GM18507 (cell line): ENCODE data around the gene RAB27B.
"Not testable (repeated sequence)": the region's sequence is repeated elsewhere in the genome, so short reads cannot be mapped to it uniquely, and the experiment has no call there.

Experiments
- DNase-seq: peaks from one replicate; pipeline ENCODE4 v3.0.0; 2011; ENCODE audit warnings: low read depth; ENCODE audit not compliant: insufficient read length; ENCODE audit errors: extremely low spot score
- FAIRE-seq: peaks from 2 replicates; lab custom pipeline; 2011; peaks lifted over from hg19 to GRCh38; lab: Jason Lieb, UNC

Gene RAB27B, protein sequence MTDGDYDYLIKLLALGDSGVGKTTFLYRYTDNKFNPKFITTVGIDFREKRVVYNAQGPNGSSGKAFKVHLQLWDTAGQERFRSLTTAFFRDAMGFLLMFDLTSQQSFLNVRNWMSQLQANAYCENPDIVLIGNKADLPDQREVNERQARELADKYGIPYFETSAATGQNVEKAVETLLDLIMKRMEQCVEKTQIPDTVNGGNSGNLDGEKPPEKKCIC

DNA sequence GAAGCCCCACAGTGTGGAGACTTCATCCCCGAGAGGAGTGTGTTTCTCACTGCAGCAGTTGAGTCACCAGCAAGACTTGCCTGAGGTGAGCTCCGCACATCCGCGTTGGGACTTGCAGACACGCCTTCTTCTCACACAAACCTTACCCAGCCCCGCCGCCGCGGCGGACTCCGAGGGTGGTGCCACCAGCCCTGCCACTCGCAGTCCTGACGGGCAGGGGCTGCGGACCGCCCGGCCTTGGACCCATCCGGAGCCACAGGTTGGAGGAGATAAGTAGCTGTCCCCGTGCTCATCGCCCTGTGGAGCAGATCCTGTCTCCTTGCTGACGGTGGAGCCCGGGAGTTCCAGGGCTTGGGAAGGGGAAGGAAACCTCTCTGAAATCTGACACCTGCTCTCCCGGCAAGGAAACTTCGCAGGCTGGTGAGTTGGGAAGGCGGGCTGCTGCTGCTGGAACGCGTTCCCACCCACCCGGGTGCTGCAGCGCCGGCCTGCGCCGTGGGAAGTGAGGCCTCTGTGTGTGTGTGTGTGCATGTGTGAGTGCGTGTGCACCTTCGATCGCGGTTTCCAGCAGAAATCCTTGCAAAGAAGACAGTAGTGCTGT, at the start of gene RAB27B:
Gene RAB27B, plus strand, starts transcription at position 197 of the 601 bp plus-strand sequence. CDS start 49,109 bp downstream, outside the sequence.
- no peak for DNase-seq
- no peak for FAIRE-seq

DNA sequence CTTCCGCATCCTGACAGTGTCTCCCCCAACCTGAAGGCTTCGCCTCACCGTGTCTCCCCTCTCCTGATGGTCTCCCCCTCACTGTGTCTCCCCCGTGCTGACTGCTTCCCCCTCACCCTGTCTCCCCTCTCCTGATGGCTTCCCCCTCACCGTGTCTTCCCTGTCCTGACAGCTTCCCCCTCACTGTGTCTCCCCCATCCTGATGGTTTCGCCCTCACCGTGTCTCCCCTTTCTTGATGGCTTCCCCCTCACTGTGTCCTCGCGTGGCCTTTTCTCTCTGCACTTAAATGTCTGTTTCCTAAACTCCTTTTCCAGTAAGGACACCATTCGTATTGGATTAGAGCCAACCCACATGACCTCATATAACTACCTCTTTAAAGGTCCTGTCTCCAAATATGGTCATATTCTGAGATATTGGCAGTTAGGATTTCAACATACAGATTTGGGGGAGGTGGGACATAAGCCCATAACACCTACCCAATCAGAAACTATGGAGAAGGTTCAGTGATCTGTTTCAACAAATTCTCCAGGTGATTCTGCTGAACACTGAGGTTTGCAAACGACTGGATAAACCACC, 47.9 kb upstream of the RAB27B start:
- DNase-seq (no peak), FAIRE-seq (no peak)

DNA sequence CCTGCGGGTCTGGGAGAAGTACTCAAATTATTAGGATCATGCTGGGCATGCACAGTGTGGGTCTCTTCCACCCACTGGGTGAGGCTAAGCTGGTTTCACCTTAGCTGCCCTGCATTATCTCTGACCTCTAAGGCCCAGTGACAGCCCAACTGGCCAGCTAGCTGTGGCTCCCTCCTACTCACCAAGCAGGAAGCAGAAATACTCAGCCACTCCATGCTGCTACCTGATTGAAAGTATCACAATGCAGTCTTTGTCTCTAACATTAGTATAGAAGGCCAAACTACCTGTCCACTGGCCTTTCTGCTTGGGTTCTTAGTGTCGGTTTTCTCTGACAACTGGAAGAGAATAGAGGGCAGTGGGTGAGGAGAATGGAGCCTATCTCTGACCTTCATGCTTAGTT, 47.3 kb upstream of the RAB27B start:
- no peak for DNase-seq
- no peak for FAIRE-seq

DNA sequence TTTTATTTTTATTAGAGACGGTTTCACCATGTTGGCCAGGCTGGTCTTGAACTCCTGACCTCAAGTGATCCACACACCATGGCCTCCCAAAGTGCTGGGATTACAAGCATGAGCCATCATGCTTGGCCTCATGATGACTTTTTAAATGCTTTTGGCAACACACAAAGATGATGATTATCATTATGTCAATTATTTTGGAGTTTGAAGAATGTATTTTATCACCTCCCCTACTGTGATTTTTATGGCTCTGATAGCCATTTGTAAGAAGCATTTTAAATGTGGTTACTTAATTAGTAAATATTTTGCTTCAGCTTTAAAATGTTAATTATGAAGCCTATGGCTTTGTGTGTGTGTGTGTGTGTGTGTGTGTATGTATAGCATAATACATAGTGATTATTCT, 45.1 kb upstream of the RAB27B start:
- DNase-seq = no peak
- no peak for FAIRE-seq

DNA sequence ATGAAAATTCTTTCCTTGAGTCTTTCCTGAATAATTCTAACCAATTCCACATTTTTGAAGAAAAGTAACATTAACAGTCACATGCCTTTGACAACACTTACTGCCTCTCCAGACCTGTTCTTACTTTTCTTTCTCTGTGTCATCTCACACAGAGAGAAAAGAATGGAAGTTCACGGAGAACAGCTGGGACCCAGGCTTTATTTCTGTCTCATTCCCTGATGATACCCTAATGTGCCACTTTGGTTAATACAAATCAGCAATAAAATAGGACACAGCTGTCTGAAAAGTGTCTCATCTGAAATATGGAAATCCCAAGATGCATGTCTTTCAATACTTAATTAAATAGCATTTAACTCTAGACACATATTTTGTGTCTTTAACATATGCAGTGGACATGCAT, 42.1 kb upstream of the RAB27B start:
- DNase-seq (no peak), FAIRE-seq (no peak)

DNA sequence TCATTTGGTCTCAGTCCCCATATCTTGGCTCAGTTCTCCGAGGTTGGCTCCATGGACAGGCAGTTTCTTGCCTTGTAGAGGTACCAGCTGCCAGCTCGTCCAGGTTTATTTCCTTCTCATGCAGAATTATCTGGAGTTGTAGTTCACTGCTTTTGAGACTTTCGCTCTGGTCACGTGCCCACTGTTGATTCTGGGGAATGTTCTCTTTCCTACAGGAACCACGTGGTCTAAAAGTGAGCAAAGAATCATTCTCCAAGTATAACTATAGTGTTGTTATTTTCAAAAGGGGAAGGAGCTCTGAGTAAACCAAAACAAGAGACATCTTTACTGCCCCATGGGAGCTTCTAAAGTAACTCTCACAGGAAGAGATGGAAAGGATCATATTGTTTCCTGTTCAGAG, 41.2 kb upstream of the RAB27B start:
- FAIRE-seq = no peak
- DNase-seq = no peak

DNA sequence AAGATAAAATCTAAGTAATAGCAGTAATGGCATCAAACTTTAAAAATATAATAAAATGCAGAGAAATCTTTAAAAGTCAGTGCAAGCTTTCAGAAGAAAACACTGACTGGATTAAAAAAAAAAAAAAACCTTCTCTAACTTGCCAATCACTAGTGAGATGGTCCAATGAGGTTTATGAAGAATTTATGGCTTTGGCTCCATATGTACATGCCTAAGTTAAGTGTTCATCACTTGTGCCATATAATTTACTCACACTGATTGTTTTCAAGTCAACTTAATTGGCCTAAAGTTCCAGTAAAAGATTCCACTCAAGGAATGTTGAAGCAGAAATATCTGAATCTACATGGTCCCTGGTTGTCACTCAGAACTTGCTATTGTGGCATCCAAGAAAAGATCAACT, 40.7 kb upstream of the RAB27B start:
- no peak for DNase-seq
- FAIRE-seq = no peak

DNA sequence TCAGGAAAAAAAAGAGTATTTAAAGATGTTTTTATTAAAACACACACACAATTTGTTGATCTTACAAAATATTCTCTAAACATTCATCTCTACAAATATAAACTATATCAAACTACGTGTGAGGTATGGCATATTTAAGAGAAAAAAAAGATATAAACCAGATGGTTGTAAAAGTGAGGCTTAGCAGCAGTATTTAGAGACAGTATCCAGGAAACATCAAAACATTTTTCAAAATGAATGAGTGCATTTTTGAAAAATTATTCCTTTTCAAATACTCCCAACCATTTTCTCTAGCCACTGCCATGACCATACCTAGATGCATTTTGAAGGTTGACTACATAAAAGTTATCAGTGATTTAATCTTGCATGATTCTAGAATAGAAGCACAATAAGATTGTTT, 38.2 kb upstream of the RAB27B start:
- DNase-seq = no peak
- no peak for FAIRE-seq

DNA sequence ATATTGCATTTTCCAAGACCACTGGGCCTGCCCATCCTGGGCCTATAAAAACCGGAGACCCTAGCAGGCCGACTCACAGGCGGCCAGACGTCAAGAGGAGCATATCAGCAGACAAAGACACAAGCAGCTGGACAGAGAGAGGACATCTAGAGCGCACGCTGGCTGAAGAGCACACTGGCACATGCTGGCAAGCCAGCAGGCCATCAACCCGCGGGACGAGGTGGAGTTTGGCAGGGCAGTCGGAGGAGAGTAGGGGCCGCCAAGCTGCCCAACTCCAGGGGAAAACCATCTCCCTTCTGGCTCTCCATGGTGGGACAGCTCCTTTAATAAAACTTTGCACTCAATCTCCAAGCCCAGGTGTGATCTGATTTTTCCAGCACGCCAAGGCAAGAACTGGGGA, 36.6 kb upstream of the RAB27B start:
- DNase-seq (no peak), FAIRE-seq (no peak)

DNA sequence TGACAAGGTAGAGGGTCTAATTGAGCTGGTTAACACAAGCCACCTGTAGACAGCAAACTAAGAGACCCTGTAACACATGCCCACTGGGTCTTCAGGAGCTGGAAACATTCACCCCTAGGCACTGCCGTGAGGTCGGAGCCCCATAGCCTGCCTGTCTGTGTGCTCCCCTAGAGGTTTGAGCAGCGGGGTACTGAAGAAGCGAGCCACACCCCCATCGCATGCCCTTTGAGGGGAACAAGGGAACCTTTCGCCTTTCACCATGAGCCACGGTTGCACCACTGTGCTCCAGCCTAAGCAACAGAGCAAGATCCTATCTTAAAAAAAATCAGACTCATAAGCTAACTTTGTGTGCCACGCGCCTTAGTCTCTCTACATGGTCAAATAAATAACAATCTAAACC, 36.2 kb upstream of the RAB27B start:
- DNase-seq (no peak), FAIRE-seq (no peak)

DNA sequence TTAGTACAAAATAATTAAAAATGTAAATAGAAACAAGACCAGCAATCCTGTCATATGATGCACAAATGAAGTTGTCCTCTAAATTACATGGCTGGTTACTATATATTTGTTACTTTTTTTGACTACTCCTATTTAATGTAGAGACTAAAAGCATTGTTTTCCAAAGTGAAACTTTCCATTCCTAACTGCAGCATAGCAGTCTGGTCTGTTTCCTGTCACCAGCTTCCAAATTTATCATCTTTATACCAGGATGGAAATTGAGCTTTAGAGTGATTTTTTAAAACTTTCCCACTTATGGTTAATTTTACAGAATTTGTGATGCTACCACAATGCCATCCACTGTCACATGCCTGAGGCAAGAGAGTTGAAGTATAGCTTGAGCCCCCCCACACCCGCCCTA, 33.5 kb upstream of the RAB27B start:
- FAIRE-seq (no peak), DNase-seq (no peak)

DNA sequence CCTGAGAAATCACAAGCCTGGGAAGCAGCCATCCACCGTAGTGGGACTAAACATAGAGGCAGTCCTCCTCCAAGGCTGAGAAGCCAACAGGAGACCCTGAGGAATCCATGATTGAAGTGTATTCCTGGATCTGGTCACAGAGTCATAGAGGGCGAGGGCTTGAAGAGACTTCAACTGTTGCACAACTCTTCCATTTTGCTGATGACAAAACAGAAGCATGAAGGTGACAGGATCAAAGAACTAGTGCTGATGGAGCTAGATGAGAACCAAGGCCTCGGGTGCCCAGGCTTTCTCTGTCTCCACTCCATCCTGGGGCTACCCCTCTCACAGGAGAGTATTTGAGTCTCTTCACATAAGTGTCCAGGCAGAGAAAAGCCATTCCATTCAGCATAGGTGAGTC, 30.1 kb upstream of the RAB27B start:
- no peak for DNase-seq
- FAIRE-seq = no peak

DNA sequence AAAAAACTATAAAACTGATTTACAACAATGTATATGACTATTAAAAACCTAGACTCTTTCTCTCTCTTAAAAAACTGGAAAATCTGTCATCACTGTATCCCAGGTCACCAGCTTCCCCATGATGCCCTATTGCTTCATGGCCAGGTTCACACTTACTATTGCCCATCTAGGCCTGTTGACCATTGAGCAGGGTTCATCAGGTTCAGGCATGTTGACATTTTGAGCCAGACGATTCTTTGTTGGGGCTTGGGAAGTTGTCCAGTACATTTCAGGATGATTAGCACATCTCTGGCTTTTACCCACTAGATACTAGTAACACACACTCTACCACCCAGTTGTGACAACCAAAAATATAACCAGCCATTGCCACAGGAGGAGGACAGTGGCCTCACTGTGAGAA, 26.9 kb upstream of the RAB27B start:
- FAIRE-seq = no peak
- DNase-seq = no peak

DNA sequence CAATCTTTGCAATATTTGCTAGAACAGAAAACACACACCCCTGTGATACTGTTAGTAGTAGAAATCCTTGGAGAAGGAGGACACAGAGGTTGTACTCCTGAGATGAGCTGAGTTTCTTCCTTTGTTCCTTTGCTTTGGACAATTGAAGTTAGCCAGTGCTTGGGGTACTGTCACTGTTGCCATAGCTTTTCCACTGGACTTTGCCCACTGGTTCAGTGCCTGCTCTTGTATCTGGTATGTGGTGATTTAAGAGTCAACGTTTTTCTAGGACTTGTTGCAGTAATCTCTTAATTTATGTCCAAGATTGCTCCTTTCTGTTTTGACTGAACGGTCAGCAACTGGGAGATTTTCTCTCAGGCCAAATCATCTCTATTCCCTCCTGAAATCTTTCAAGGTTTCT, 26.1 kb upstream of the RAB27B start:
- FAIRE-seq (no peak), DNase-seq (no peak)

DNA sequence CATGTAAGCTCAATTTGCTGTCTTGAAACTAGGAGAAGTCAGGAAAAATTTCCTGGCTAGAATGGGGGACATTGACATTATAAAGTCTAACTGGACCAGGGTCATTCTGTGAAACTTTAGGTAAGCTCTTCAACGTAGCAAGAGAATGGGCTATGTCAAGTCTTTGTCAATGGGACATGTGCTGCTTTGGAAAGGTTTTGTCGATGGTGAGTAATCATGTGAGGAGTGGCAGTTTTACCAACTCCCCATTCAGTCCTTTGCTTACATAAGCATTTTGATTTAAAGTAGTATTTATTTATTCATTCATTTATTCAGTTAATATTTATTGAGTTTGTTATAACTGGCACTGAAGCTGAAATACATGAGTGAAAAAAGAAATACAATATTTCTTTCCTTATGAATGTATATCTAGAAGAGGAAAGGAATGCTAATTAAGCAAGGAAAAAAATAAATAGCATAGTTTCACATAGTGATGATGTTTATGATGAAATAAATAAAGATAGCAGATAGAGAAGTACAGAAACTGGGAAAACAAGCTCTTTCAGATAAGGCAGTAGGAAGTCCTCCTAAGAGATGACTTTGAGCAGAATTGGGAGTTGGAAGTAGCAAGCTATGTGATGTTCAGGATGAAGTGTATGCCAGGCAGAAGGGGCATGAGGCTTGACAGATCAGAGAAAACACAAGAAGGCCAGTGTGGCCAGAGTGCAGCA, 25.4 kb upstream of the RAB27B start:
- DNase-seq (no peak), FAIRE-seq (no peak)

DNA sequence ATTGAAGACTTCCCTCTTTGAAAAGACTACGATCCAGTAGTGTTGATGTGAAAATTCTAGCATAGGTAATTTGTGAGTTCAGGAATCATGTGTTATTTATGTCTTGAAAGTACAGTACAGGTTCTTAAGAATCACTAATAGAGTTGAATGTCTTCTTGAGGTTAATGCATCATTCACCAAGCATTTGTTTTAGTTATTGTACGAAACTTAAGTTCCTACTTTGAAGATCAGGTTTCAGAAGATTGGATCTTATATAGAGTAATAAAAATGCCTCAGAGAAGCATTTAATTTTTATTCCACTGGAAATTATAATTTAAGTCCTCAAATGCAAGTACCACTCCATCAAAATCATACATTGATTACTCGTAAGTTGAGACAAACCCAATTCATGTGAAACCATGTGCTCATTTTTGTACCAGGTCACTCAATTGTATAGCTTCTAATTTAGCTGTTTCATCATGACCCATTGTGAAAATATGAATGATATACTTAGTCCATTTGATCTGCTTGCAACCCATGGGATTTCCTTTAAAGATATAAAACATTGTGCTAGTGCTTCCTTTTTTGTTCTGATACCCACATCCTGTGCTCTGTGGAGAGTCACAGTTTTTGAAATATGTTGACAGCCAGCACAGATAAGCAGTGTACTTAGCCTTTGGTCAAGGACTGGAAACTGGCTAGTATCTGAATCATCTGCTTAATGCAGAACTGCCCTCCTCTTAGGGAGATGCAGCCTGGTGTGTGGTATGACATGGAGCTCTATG, 22.5 kb upstream of the RAB27B start:
- no peak for FAIRE-seq
- no peak for DNase-seq

DNA sequence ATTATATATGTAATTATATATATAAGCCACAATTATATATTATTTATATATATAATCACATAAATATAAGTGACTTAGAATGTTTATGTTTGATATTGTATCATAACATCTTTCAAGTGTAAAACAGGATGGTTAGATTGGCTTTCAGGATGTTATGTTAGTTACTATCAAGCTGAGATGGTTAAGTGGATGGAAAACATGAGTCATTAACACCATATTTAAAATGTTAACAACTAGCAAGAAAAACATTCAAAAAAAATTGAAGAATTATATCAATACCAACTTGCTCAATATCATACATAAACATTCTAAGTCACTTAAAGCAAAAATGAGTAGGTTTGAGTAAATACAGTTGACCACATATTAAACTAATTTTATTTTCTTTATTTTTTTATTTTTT, 21.8 kb upstream of the RAB27B start:
- DNase-seq (no peak), FAIRE-seq (no peak)

DNA sequence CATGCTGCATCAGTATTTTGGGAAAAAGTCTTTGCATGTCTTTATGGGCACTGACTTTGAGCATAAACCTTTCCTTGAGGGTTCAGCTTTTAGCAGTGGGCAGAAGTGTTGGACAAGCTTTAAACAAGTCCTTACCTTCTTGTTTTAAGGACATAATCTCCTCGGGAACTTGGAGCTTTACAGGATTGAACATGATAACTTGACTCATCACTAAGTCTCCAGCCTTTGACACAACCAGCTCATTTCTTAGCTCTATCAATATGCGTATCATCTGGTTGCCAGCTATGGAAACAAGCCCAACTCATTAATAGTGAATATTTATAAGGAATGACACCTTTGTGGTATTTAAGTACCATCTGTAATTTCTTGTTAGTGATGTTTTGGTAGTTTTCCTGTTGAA, 21.0 kb upstream of the RAB27B start:
- DNase-seq (no peak), FAIRE-seq (no peak)

DNA sequence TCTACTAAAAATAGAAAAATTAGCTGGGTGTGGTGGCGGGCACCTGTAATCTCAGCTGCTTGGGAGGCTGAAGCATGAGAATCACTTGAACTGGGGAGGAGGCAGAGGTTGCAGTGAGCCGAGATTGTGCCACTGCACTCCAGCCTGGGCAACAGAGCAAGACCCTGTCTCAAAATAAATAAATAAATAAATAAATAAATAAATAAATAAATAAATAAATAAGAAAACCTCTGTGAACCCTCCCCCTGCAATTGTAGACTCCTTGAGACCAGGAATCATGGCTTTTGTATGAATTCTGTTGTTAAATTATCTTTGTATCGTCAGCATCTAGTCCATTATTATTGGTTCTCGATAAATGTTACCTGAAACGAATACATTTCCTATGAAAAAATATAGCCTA, 17.6 kb upstream of the RAB27B start:
- not testable (repeated sequence) for DNase-seq, FAIRE-seq

DNA sequence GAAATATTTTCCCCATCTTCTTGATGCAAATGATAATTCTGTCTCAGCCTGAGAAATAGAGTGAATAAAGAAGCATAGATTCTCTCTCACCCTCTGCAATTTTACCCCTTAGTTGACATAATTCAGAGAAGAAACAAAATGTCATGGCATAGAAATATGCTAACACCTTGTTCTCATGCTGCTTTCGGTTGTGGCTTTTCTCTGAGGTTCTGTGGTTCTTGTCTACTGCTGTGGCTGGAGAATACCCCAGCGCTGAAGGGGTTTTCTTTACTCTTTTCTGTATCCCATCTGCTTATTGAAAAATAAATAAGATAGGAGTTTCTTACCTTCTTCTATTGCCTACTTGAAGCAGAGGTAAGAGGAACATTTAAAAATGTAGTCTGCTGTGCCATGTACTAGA, 15.4 kb upstream of the RAB27B start:
- FAIRE-seq (no peak), DNase-seq (no peak)
